WTC11 (cell line): Measurements from ENCODE around the gene WASF3. TPM values are rescaled to one million over a fixed set of nuclear protein-coding genes. Genes with fewer than 3 reads are reported as not detected.

ENCODE experiments used
- ATAC-seq: fragments of 200-7000 bp; cut with Tn5 transposase; 2 replicates; pipeline ENCODE4 v1.10.0; 2021; ENCODE audit warnings: mild to moderate bottlenecking, moderate library complexity
- CTCF ChIA-PET: fragments of 300-600 bp; sonication (Branson Sonifier 250); formaldehyde crosslinking; loops from one replicate; lab custom pipeline; 2021; ENCODE audit warnings: antibody characterized with exemption; lab: Charles Lee
- POLR2A ChIA-PET: fragments of 350-600 bp; sonication (Branson Sonifier 250); formaldehyde crosslinking; loops from one replicate; lab custom pipeline; 2021; ENCODE audit warnings: antibody characterized with exemption; lab: Charles Lee
- DNase-seq: peaks from one replicate; pipeline ENCODE4 v3.0.0; 2021; ENCODE audit warnings: low spot score
- H3K27ac Mint-ChIP-seq: 2 replicates; pipeline ENCODE4 v1.8.0; 2021; ENCODE audit warnings: mixed read lengths
- H3K27me3 Mint-ChIP-seq: 2 replicates; pipeline ENCODE4 v1.8.0; 2021; ENCODE audit warnings: low read depth, mild to moderate bottlenecking, moderate library complexity, mixed read lengths
- H3K36me3 Mint-ChIP-seq: 2 replicates; pipeline ENCODE4 v1.8.0; 2021; ENCODE audit warnings: mixed read lengths
- H3K4me1 Mint-ChIP-seq: 2 replicates; pipeline ENCODE4 v1.8.0; 2022; ENCODE audit warnings: mixed read lengths
- H3K4me3 Mint-ChIP-seq: 2 replicates; pipeline ENCODE4 v1.8.0; 2021; ENCODE audit warnings: mild to moderate bottlenecking, moderate library complexity, mixed read lengths
- H3K9me3 Mint-ChIP-seq: 2 replicates; pipeline ENCODE4 v1.8.0; 2021; ENCODE audit warnings: mixed read lengths
- ETV6 ChIP-seq: sonication (generic); formaldehyde crosslinking; IDR thresholded peaks from 2 replicates; pipeline ENCODE4 v1.8.1; 2022; ENCODE audit warnings: mild to moderate bottlenecking, missing genetic modification reagents
- FOXJ3 ChIP-seq: sonication (generic); formaldehyde crosslinking; IDR thresholded peaks from 2 replicates; pipeline ENCODE4 v1.9.0; 2021; ENCODE audit warnings: missing genetic modification reagents, mild to moderate bottlenecking, borderline replicate concordance
- GABPB1 ChIP-seq: sonication (generic); formaldehyde crosslinking; IDR thresholded peaks from 2 replicates; pipeline ENCODE4 v1.8.1; 2023; ENCODE audit warnings: mild to moderate bottlenecking, missing genetic modification reagents
- JUN ChIP-seq: sonication (generic); formaldehyde crosslinking; IDR thresholded peaks from 2 replicates; pipeline ENCODE4 v1.8.0; 2023; ENCODE audit warnings: mild to moderate bottlenecking, missing genetic modification reagents
- RELA ChIP-seq: sonication (generic); formaldehyde crosslinking; IDR thresholded peaks from 2 replicates; pipeline ENCODE4 v1.8.1; 2022; ENCODE audit warnings: missing genetic modification reagents, mild to moderate bottlenecking, borderline replicate concordance
- ZNF263 ChIP-seq: sonication (generic); formaldehyde crosslinking; IDR thresholded peaks from 2 replicates; pipeline ENCODE4 v1.8.1; 2022; ENCODE audit warnings: low read depth, mild to moderate bottlenecking, moderate library complexity, missing genetic modification reagents
- ZNF416 ChIP-seq: fragments of 250-450 bp; sonication (Bioruptor Pico); IDR thresholded peaks from 2 replicates; pipeline ENCODE4 v1.9.0; 2021; ENCODE audit warnings: mild to moderate bottlenecking, inconsistent platforms
- ZNF423 ChIP-seq: fragments of 250-450 bp; sonication (Bioruptor Pico); IDR thresholded peaks from 2 replicates; pipeline ENCODE4 v2.1.2; 2022; ENCODE audit warnings: mild to moderate bottlenecking, moderate library complexity
- total RNA-seq: library from RNA; stranded (reverse); gene quantifications from 3 replicates; pipeline ENCODE4 v1.2.3, GENCODE V29; 2021
- TF ChIP-seq, protein P1 (sequence below): sonication (generic); formaldehyde crosslinking; IDR thresholded peaks from 2 replicates; pipeline ENCODE4 v1.8.0; 2023; ENCODE audit warnings: mild to moderate bottlenecking, missing genetic modification reagents
- TF ChIP-seq, protein P2 (sequence below): fragments of 250-450 bp; sonication (Bioruptor Pico); IDR thresholded peaks from 2 replicates; pipeline ENCODE4 v1.9.0; 2021; ENCODE audit warnings: moderate library complexity, mild to moderate bottlenecking, inconsistent platforms, borderline replicate concordance
- TF ChIP-seq, protein P3 (sequence below): sonication (generic); formaldehyde crosslinking; IDR thresholded peaks from 2 replicates; pipeline ENCODE4 v1.8.1; 2023; ENCODE audit warnings: mild to moderate bottlenecking, missing genetic modification reagents
- TF ChIP-seq, protein P4 (sequence below): fragments of 200-600 bp; IDR thresholded peaks from 2 replicates; pipeline ENCODE4 v1.8.0; 2022; ENCODE audit warnings: antibody characterized with exemption
- TF ChIP-seq, protein P5 (sequence below): fragments of 250-450 bp; sonication (Bioruptor Pico); conservative IDR thresholded peaks from 2 replicates; pipeline ENCODE4 v1.9.0; 2021; ENCODE audit warnings: mild to moderate bottlenecking
- TF ChIP-seq, protein P6 (sequence below): sonication (generic); formaldehyde crosslinking; IDR thresholded peaks from 2 replicates; pipeline ENCODE4 v1.8.1; 2023; ENCODE audit warnings: mild to moderate bottlenecking, missing genetic modification reagents, moderate library complexity
- TF ChIP-seq, protein P7 (sequence below): sonication (generic); formaldehyde crosslinking; IDR thresholded peaks from 2 replicates; pipeline ENCODE4 v1.8.0; 2022; ENCODE audit warnings: mild to moderate bottlenecking, missing genetic modification reagents
- TF ChIP-seq, protein P8 (sequence below): sonication (generic); formaldehyde crosslinking; IDR thresholded peaks from 2 replicates; pipeline ENCODE4 v1.8.1; 2023; ENCODE audit warnings: mild to moderate bottlenecking, missing genetic modification reagents, moderate library complexity
- TF ChIP-seq, protein P9 (sequence below): sonication (generic); formaldehyde crosslinking; conservative IDR thresholded peaks from 2 replicates; pipeline ENCODE4 v1.8.1; 2023; ENCODE audit warnings: mild to moderate bottlenecking, low read depth, missing genetic modification reagents, moderate library complexity

The WASF3 gene
- total RNA-seq, 1 experiment from 2014 or later, result 26.8 TPM

DNA sequence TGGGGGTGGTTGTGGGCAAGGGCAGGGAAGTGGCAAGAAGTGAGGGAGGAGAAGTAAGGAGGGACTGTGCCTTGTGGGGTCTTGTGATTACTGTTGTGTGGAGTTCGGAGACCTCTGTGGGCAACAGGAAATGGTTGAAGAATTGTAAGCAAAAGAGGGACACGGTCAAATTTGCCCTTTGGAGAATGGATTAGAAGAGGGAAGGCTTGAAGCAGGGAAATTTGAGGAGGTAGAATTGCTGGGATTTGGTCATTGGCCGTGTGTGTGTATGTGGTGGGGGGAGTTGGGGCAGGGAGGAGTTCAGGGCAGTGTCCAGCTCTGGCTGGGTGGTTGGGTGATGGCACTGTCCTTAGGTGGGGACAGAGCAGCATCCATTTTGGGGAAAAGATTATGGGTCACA, 3.6 kb downstream of the WASF3 start (continued):
- TF ChIP-seq, protein P1, sequence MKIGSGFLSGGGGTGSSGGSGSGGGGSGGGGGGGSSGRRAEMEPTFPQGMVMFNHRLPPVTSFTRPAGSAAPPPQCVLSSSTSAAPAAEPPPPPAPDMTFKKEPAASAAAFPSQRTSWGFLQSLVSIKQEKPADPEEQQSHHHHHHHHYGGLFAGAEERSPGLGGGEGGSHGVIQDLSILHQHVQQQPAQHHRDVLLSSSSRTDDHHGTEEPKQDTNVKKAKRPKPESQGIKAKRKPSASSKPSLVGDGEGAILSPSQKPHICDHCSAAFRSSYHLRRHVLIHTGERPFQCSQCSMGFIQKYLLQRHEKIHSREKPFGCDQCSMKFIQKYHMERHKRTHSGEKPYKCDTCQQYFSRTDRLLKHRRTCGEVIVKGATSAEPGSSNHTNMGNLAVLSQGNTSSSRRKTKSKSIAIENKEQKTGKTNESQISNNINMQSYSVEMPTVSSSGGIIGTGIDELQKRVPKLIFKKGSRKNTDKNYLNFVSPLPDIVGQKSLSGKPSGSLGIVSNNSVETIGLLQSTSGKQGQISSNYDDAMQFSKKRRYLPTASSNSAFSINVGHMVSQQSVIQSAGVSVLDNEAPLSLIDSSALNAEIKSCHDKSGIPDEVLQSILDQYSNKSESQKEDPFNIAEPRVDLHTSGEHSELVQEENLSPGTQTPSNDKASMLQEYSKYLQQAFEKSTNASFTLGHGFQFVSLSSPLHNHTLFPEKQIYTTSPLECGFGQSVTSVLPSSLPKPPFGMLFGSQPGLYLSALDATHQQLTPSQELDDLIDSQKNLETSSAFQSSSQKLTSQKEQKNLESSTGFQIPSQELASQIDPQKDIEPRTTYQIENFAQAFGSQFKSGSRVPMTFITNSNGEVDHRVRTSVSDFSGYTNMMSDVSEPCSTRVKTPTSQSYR (CRISPR knock-in tag), result no peak
- TF ChIP-seq, protein P2, sequence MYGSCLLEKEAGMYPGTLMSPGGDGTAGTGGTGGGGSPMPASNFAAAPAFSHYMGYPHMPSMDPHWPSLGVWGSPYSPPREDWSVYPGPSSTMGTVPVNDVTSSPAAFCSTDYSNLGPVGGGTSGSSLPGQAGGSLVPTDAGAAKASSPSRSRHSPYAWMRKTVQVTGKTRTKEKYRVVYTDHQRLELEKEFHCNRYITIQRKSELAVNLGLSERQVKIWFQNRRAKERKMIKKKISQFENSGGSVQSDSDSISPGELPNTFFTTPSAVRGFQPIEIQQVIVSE (CRISPR knock-in tag), result no peak
- TF ChIP-seq, protein P3, sequence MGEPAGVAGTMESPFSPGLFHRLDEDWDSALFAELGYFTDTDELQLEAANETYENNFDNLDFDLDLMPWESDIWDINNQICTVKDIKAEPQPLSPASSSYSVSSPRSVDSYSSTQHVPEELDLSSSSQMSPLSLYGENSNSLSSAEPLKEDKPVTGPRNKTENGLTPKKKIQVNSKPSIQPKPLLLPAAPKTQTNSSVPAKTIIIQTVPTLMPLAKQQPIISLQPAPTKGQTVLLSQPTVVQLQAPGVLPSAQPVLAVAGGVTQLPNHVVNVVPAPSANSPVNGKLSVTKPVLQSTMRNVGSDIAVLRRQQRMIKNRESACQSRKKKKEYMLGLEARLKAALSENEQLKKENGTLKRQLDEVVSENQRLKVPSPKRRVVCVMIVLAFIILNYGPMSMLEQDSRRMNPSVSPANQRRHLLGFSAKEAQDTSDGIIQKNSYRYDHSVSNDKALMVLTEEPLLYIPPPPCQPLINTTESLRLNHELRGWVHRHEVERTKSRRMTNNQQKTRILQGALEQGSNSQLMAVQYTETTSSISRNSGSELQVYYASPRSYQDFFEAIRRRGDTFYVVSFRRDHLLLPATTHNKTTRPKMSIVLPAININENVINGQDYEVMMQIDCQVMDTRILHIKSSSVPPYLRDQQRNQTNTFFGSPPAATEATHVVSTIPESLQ (CRISPR knock-in tag), result no peak
- TF ChIP-seq ZNF423 (CRISPR knock-in tag), result no peak
- TF ChIP-seq, protein P4, sequence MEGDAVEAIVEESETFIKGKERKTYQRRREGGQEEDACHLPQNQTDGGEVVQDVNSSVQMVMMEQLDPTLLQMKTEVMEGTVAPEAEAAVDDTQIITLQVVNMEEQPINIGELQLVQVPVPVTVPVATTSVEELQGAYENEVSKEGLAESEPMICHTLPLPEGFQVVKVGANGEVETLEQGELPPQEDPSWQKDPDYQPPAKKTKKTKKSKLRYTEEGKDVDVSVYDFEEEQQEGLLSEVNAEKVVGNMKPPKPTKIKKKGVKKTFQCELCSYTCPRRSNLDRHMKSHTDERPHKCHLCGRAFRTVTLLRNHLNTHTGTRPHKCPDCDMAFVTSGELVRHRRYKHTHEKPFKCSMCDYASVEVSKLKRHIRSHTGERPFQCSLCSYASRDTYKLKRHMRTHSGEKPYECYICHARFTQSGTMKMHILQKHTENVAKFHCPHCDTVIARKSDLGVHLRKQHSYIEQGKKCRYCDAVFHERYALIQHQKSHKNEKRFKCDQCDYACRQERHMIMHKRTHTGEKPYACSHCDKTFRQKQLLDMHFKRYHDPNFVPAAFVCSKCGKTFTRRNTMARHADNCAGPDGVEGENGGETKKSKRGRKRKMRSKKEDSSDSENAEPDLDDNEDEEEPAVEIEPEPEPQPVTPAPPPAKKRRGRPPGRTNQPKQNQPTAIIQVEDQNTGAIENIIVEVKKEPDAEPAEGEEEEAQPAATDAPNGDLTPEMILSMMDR, result no peak

DNA sequence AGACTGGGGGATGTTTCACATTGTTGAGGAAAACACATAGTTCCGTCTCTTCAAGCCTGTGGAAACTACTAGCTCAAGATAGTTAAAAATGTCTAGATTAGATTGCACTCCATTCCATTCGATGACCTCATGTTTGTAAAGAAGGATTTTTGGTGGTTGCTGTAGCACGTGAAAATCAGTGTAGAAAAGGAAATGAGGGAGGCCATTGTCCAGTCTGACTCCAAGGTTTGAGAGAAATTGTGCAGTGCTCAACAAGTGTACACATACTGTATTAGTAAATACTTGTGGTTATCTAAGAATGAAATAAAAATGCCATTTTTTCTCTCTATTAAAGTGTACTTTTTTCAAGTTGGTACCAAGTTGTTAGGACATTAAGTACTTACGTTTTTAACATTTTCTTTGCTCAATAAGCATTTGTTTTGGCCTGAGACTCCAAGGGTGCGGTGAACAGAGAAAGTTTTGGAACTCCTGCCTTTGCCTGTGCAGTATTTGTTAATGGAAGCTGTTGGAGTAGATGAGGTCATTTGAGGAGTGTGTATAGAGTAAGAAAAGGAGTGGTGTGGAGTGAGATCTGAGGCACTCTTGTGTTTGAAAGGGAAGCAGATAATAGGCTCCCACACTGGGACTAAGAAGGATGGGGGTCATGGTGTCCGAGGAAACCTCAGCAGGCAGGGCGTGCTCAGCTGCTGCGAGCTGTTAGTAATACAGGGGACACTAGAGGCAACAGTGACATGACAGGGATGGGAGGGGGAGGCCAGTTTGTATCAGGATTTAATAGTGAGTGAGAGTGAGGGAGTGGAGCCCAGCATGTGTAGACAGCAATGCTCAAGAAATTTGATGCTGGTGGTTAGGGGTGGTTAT, 4.4 kb downstream of the WASF3 start:
- ChIA-PET CTCF (interaction anchor here (0.9 to 1.3 kb wide), 3 partner anchors 45 to 377 kb away, joined by 3 to 4 read pairs (median 3); no protein-coding TSS in a partner anchor), POLR2A (no interaction called here)
- no peaks in the 10 kb centered on the region for H3K9me3 Mint-ChIP-seq
- TF ChIP-seq ETV6 (CRISPR knock-in tag) (no peak), ZNF263 (CRISPR knock-in tag) (no peak), GABPB1 (CRISPR knock-in tag) (no peak), ZNF416 (CRISPR knock-in tag) (no peak), JUN (CRISPR knock-in tag) (no peak), FOXJ3 (CRISPR knock-in tag) (no peak), RELA (CRISPR knock-in tag) (no peak)
- TF ChIP-seq, protein P5, sequence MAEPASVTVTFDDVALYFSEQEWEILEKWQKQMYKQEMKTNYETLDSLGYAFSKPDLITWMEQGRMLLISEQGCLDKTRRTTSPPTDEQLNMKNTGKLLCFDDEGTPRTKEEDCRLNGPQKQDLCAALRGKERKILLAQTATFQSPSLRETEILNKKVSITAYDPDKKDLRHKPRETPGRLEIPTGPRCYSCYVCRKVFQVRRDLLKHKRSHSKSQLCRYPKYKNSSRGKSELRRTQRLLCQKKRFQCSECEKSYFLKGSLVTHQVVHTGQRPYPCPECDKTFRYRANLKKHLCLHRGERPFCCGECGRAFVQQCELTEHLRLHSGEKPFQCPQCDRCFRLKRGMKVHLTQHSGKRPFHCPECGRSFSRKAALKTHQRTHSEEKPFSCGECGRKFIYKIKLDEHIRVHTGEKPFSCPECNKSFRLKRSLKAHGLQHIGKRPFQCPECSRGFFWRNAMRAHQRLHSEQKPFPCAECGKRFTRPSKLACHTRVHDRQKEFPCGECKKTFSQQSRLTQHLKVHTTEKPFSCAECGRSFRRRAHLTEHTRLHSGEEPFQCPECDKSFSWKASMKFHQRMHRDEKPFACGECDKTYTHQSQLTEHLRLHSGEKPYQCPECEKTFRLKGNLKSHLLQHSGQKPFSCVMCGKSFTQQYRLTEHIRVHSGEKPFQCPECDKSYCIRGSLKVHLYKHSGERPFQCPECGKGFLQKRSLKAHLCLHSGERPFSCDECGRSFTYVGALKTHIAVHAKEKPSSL, result no peak
- TF ChIP-seq, protein P6, sequence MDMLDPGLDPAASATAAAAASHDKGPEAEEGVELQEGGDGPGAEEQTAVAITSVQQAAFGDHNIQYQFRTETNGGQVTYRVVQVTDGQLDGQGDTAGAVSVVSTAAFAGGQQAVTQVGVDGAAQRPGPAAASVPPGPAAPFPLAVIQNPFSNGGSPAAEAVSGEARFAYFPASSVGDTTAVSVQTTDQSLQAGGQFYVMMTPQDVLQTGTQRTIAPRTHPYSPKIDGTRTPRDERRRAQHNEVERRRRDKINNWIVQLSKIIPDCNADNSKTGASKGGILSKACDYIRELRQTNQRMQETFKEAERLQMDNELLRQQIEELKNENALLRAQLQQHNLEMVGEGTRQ (CRISPR knock-in tag), result no peak
- TF ChIP-seq, protein P7, sequence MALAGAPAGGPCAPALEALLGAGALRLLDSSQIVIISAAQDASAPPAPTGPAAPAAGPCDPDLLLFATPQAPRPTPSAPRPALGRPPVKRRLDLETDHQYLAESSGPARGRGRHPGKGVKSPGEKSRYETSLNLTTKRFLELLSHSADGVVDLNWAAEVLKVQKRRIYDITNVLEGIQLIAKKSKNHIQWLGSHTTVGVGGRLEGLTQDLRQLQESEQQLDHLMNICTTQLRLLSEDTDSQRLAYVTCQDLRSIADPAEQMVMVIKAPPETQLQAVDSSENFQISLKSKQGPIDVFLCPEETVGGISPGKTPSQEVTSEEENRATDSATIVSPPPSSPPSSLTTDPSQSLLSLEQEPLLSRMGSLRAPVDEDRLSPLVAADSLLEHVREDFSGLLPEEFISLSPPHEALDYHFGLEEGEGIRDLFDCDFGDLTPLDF, result no peak
- TF ChIP-seq, protein P2 (CRISPR knock-in tag), result no peak
- TF ChIP-seq, protein P8, sequence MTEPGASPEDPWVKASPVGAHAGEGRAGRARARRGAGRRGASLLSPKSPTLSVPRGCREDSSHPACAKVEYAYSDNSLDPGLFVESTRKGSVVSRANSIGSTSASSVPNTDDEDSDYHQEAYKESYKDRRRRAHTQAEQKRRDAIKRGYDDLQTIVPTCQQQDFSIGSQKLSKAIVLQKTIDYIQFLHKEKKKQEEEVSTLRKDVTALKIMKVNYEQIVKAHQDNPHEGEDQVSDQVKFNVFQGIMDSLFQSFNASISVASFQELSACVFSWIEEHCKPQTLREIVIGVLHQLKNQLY (CRISPR knock-in tag), result no peak
- TF ChIP-seq, protein P9, sequence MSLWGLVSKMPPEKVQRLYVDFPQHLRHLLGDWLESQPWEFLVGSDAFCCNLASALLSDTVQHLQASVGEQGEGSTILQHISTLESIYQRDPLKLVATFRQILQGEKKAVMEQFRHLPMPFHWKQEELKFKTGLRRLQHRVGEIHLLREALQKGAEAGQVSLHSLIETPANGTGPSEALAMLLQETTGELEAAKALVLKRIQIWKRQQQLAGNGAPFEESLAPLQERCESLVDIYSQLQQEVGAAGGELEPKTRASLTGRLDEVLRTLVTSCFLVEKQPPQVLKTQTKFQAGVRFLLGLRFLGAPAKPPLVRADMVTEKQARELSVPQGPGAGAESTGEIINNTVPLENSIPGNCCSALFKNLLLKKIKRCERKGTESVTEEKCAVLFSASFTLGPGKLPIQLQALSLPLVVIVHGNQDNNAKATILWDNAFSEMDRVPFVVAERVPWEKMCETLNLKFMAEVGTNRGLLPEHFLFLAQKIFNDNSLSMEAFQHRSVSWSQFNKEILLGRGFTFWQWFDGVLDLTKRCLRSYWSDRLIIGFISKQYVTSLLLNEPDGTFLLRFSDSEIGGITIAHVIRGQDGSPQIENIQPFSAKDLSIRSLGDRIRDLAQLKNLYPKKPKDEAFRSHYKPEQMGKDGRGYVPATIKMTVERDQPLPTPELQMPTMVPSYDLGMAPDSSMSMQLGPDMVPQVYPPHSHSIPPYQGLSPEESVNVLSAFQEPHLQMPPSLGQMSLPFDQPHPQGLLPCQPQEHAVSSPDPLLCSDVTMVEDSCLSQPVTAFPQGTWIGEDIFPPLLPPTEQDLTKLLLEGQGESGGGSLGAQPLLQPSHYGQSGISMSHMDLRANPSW (CRISPR knock-in tag), result no peak
- H3K4me1 Mint-ChIP-seq, result peaks cover 13% of the 10 kb centered on the region
- peaks cover 18% of the 10 kb centered on the region for H3K27me3 Mint-ChIP-seq
- H3K36me3 Mint-ChIP-seq, result no peaks in the 10 kb centered on the region
- H3K27ac Mint-ChIP-seq, result no peak overlapping the region
- DNase-seq (no peak), ATAC-seq (no peak)
- no peak overlapping the region for H3K4me3 Mint-ChIP-seq
